B cell (primary cell): ENCODE data around the gene DNAH10. TPM values are rescaled to one million over a fixed set of nuclear protein-coding genes. Genes with fewer than 3 reads are reported as not detected.

Experiments
- ATAC-seq: fragments of 200-7000 bp; cut with Tn5 transposase; one replicate; pipeline ENCODE4 v1.10.0; 2021; ENCODE audit warnings: low read depth, mild to moderate bottlenecking, moderate number of reproducible peaks, moderate library complexity
- CTCF ChIA-PET: fragments of 350-600 bp; sonication (Branson Sonifier 250); formaldehyde crosslinking; loops from one replicate; lab custom pipeline; 2021; ENCODE audit warnings: antibody characterized with exemption, inconsistent platforms; lab: Charles Lee
- POLR2A ChIA-PET: fragments of 350-600 bp; sonication (Branson Sonifier 250); formaldehyde crosslinking; loops from one replicate; lab custom pipeline; 2021; ENCODE audit warnings: antibody characterized with exemption; lab: Charles Lee
- DNase-seq: peaks from one replicate; pipeline ENCODE4 v3.0.0; 2013
- H2AFZ ChIP-seq: 2 replicates; pipeline ENCODE4 v1.6.1; 2012; ENCODE audit warnings: mild to moderate bottlenecking, low read depth, low read length; ENCODE audit not compliant: insufficient read depth, poor library complexity, severe bottlenecking
- H3K27ac ChIP-seq, 2 donors: 1 replicate in 1 of 2; 2 replicates in 1 of 2; pipeline ENCODE4 v1.5.1; 2012 to 2013; ENCODE audit warnings: low read length in 2 of 2, mild to moderate bottlenecking in 2 of 2, moderate library complexity in 1 of 2
- H3K27me3 ChIP-seq, 4 experiments: fragments of 200-600 bp in 1 of 4; sonication (generic) in 1 of 4; replicated peaks in 1 of 4; 1 replicate in 2 of 4; 2 replicates in 2 of 4; pipeline versions ENCODE4 v1.6.1 to v1.7.0; 2013 to 2016; ENCODE audit warnings: low read length in 3 of 4, mild to moderate bottlenecking in 2 of 4, mixed read lengths in 1 of 4, moderate library complexity in 1 of 4; ENCODE audit not compliant: insufficient read depth in 4 of 4, control insufficient read depth in 3 of 4; ENCODE audit errors: control extremely low read depth in 1 of 4
- H3K36me3 ChIP-seq, 2 experiments: replicated peaks in 1 of 2; 1 replicate in 1 of 2; 2 replicates in 1 of 2; pipeline versions ENCODE4 v1.6.1 to v1.7.1; 2013; ENCODE audit warnings: low read length in 1 of 2; ENCODE audit not compliant: insufficient read depth in 2 of 2, control insufficient read depth in 1 of 2; ENCODE audit errors: control extremely low read depth in 1 of 2, extremely low read depth in 1 of 2
- H3K4me1 ChIP-seq, 2 donors: fragments of 200-600 bp in 1 of 2; sonication (generic) in 1 of 2; 1 replicate in 1 of 2; 2 replicates in 1 of 2; pipeline versions ENCODE4 v1.5.1 to v1.6.1; 2013 to 2017; ENCODE audit warnings: low read length in 2 of 2; ENCODE audit not compliant: control insufficient read depth in 2 of 2, insufficient read depth in 2 of 2
- H3K4me2 ChIP-seq: replicated peaks from 2 replicates; pipeline ENCODE3; 2012; ENCODE audit warnings: mild to moderate bottlenecking, low read depth, low read length; ENCODE audit not compliant: poor library complexity, severe bottlenecking
- H3K4me3 ChIP-seq, 5 experiments: fragments of 200-600 bp in 1 of 5; sonication (generic) in 1 of 5; 1 replicate in 3 of 5; 2 replicates in 2 of 5; pipeline versions ENCODE4 v1.5.1 to v1.7.0; 2011 to 2016; ENCODE audit warnings: low read length in 4 of 5, mild to moderate bottlenecking in 4 of 5, low read depth in 2 of 5, control low read depth in 1 of 5, moderate library complexity in 1 of 5; ENCODE audit not compliant: insufficient read depth in 1 of 5; ENCODE audit errors: control extremely low read depth in 1 of 5, extremely low read depth in 1 of 5
- H3K79me2 ChIP-seq: fragments of 200-600 bp; sonication (generic); one replicate; pipeline ENCODE4 v1.6.0; 2016; ENCODE audit warnings: low read length; ENCODE audit not compliant: control insufficient read depth, insufficient read depth
- H3K9ac ChIP-seq: fragments of 200-600 bp; sonication (generic); 2 replicates; pipeline ENCODE4 v1.6.1; 2017; ENCODE audit warnings: mild to moderate bottlenecking, low read length, moderate library complexity
- H3K9me3 ChIP-seq, 3 donors: one replicate each; pipeline versions ENCODE4 v1.6.1 to v1.7.1; 2013; ENCODE audit warnings: low read length in 2 of 3; ENCODE audit not compliant: control insufficient read depth in 2 of 3, insufficient read depth in 1 of 3; ENCODE audit errors: control extremely low read depth in 1 of 3
- H4K20me1 ChIP-seq: 2 replicates; pipeline ENCODE4 v1.6.0; 2012; ENCODE audit warnings: mild to moderate bottlenecking, low read length; ENCODE audit not compliant: insufficient read depth, control insufficient read depth, poor library complexity, severe bottlenecking
- H3K27ac Mint-ChIP-seq: one replicate; pipeline ENCODE4 v1.8.0; 2021; ENCODE audit warnings: mixed read lengths
- H3K27me3 Mint-ChIP-seq: one replicate; pipeline ENCODE4 v1.8.0; 2021; ENCODE audit warnings: mixed read lengths
- H3K4me1 Mint-ChIP-seq: one replicate; pipeline ENCODE4 v1.8.0; 2021; ENCODE audit warnings: mixed read lengths
- H3K4me3 Mint-ChIP-seq: one replicate; pipeline ENCODE4 v1.8.0; 2021; ENCODE audit warnings: mixed read lengths
- H3K9me3 Mint-ChIP-seq: one replicate; pipeline ENCODE4 v1.8.0; 2022; ENCODE audit warnings: mixed read lengths; ENCODE audit not compliant: insufficient read depth
- EZH2 ChIP-seq: IDR thresholded peaks from 2 replicates; pipeline ENCODE4 v1.6.1; 2012; ENCODE audit warnings: borderline replicate concordance, low read depth, mild to moderate bottlenecking, moderate library complexity, low read length; ENCODE audit not compliant: insufficient read depth, poor library complexity, severe bottlenecking
- WGBS: methylation state at CpG from one replicate; pipeline ENCODE4 v1.1.5; 2013; ENCODE audit warnings: missing lambda C conversion rate; ENCODE audit not compliant: insufficient coverage; 5-methylcytosine and 5-hydroxymethylcytosine counted together
- intact Hi-C: fragments of 100-400 bp; cut with micrococcal nuclease; formaldehyde crosslinking; loops from one replicate; pipeline ENCODE4 v1.10.0; 2022
- polyA plus RNA-seq: library from polyadenylated mRNA; depleted of rRNA; stranded (reverse); fragments of >200 nt; gene quantifications from 2 replicates; pipeline ENCODE4 v1.2.3, GENCODE V29; 2012
- total RNA-seq, 2 donors: library from RNA; stranded (reverse); fragments of 120-200 nt in 1 of 2; gene quantifications; 1 replicate in 1 of 2; 2 replicates in 1 of 2; pipeline versions ENCODE4 v1.2.3 to v1.2.4, GENCODE V29; 2013 to 2022
- TF ChIP-seq, protein P1 (sequence below): fragments of 200-600 bp; IDR thresholded peaks from one replicate; pipeline ENCODE4 v1.8.0; 2022; ENCODE audit warnings: antibody characterized with exemption, mild to moderate bottlenecking

Gene DNAH10
- total and polyA plus RNA-seq, 2 donors (not counting 1 experiment from before 2014, with no cell fraction given) = 0.24 to 0.99 TPM

DNA sequence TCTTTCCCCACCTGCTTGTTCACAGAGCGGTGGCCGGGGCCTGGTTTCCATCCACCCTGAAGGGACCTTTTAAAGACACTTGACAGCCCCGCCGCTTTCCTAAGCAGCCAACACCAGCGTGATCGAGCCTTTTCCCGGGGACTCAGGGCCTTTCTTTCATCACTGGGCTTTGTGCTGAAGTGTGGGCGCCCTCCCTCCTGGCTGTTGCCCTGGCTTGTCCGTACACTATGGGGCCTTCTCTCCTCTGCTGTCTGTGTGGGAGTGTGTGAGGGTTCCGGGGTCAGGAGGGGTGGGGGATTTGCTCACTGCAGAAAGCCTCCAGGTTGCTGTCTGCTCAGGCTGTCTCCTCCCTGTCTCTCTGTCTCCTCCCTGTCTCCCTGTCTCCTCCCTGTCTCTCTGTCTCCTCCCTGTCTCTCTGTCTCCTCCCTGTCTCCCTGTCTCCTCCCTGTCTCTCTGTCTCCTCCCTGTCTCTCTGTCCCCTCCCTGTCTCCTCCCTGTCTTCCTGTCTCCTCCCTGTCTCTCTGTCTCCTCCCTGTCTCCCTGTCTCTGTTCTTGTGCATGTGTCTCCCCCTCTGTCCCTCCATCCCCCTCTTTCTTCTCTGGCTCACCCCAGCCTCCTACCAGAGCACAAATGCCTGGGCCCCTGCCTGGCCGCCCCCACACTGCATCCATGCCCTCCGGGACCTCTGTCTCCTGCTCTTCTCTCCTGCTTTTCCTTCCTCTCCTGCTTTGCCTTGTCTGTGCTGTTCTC, 145.8 kb downstream of the DNAH10 start:
- TF ChIP-seq, protein P1, sequence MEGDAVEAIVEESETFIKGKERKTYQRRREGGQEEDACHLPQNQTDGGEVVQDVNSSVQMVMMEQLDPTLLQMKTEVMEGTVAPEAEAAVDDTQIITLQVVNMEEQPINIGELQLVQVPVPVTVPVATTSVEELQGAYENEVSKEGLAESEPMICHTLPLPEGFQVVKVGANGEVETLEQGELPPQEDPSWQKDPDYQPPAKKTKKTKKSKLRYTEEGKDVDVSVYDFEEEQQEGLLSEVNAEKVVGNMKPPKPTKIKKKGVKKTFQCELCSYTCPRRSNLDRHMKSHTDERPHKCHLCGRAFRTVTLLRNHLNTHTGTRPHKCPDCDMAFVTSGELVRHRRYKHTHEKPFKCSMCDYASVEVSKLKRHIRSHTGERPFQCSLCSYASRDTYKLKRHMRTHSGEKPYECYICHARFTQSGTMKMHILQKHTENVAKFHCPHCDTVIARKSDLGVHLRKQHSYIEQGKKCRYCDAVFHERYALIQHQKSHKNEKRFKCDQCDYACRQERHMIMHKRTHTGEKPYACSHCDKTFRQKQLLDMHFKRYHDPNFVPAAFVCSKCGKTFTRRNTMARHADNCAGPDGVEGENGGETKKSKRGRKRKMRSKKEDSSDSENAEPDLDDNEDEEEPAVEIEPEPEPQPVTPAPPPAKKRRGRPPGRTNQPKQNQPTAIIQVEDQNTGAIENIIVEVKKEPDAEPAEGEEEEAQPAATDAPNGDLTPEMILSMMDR = no peak
- TF ChIP-seq EZH2 = no peak
- Histone ChIP-seq H3K4me2 (no peak overlapping the region), H3K9ac (no peak overlapping the region), H3K4me1 (no peaks in the 10 kb centered on the region), H3K9me3 (no peaks in the 10 kb centered on the region), H3K4me3 (no peak overlapping the region), H4K20me1 (no peaks in the 10 kb centered on the region), H3K79me2 (no peaks in the 10 kb centered on the region), H3K27ac (no peak overlapping the region), H3K36me3 (no peaks in the 10 kb centered on the region), H2AFZ (no peak overlapping the region), H3K27me3 (no peaks in the 10 kb centered on the region)
- H3K27me3 Mint-ChIP-seq = peaks cover 4% of the 10 kb centered on the region
- ChIA-PET CTCF (no interaction called here), POLR2A (no interaction called here)
- H3K27ac Mint-ChIP-seq = no peak overlapping the region
- no peak for DNase-seq
- H3K9me3 Mint-ChIP-seq = no peaks in the 10 kb centered on the region
- H3K4me1 Mint-ChIP-seq = peaks cover 4% of the 10 kb centered on the region
- H3K4me3 Mint-ChIP-seq = no peak overlapping the region
- intact Hi-C loops = loop anchor here (5.0 kb wide), 1 partner anchor 864 kb away; no protein-coding TSS in a partner anchor
- WGBS = 94% methylated on average over 10 of the region's 12 CpGs
- no peak for ATAC-seq
